Activated CD8-positive, alpha-beta memory T cell treated with anti-CD3 and anti-CD28 coated beads for 1 hour (primary cell): ENCODE results near the gene EME1.
"Not testable (repeated sequence)": the region's sequence is repeated elsewhere in the genome, so short reads cannot be mapped to it uniquely, and the experiment has no call there.

ENCODE experiments used
- DNase-seq, 2 donors: peaks; one replicate each; pipeline ENCODE4 v3.0.0-alpha.2; 2020; ENCODE audit warnings: low read depth in 1 of 2; ENCODE audit errors: extremely low read depth in 1 of 2

The EME1 gene

DNA sequence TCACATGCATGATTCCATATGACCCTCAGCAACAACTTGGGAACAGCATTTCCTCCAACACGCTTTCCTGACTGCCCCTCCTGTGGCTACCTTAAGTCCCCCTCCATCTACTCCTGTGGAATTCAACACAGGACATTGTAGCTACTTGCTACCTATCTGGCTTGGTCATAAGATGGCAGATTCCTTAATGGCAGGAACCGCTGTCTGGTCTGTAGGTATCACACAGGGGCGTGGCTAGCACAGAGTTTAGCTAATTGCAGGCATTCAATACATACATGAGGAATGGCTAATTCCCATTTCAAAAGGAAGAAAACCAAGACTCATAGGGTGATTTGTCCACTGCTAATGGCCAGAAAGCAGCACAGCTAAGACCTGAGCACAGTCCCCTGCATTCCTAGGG is 15.7 kb downstream of the EME1 start:
- no peak for DNase-seq

- DNase-seq = no peak
These were observed 16.5 kb downstream of the EME1 start for GRCh38 chr17:50389534-50389933.

- DNase-seq = no peak
These were observed 19.6 kb downstream of the EME1 start for GRCh38 chr17:50392621-50393020.

DNA sequence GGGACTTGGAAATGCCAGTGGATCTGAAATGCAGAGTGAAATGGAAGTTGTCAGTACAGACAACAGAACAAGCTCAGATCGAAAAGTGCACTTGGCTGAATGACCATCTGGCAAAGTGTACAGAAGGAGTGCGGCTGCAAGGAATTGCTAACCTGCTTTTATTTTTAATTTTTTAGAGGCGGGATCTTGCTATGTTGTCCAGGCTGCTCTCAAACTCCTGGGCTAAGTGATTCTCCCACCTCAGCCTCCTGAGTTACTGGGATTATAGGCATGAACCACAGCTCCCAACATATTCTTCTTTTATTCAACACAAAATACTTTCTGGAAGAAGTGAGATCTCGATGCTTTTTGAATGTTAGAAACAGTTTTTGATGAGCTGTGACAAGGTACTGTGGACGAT is 20.7 kb downstream of the EME1 start:
- no peak for DNase-seq

- DNase-seq = no peak
These were observed 21.7 kb downstream of the EME1 start for GRCh38 chr17:50394711-50395110.

- DNase-seq = no peak
These were observed 23.5 kb downstream of the EME1 start for GRCh38 chr17:50396261-50397110.

GRCh38 chr17:50397111-50397918 is 24.3 kb downstream of the EME1 start, which contains the start of gene LRRC59:
LRRC59 (minus strand) TSS chr17:50397523; CDS start chr17:50397317, 206 bp downstream.
- DNase-seq = peak; percentile 73 to 91

DNA sequence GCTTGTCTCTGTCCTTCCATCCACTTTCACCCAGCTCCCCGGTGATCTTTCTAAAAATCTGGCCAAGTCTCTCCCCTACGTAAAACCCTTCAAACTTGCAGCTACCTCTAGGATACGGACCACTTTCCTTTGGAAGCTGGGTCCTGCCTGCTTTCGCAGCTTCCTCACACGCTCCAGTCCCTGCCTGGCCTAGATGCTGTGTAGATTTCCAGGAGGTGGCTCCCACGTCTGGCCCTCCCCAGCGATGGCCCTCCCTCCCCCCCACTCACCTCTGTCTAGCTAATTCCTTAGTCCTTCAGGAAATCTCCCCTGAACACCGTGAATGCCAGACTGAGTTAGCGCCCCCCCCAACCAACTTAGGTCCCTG is 24.9 kb downstream of the EME1 start:
- no peak for DNase-seq

GRCh38 chr17:50398672-50399071 is 25.6 kb downstream of the EME1 start:
- DNase-seq = not testable (repeated sequence)

- not testable (repeated sequence) for DNase-seq
These were observed 26.6 kb downstream of the EME1 start for GRCh38 chr17:50399591-50399990.

DNA sequence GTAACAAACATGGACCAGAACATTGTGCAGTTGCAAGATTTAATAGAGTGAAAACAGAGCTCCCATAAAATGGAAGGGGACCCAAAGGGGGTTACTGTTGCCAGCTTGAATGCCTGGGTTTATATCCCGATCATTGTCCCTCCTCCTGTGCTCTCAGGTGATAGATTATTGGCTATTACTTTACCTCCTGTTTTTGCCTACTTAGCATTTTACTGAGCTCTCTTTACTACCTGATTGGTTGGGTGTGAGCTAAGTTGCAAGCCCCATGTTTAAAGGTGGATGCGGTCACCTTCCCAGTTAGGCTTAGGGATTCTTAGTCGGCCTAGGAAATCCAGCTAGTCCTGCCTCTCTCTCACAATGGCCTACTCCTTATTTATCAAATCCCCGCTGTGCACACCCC is 32.3 kb downstream of the EME1 start:
- not testable (repeated sequence) for DNase-seq

GRCh38 chr17:50406578-50406977 is 33.5 kb downstream of the EME1 start:
- DNase-seq = no peak

- no peak for DNase-seq
These were observed 34.9 kb downstream of the EME1 start for GRCh38 chr17:50407921-50408320.

DNA sequence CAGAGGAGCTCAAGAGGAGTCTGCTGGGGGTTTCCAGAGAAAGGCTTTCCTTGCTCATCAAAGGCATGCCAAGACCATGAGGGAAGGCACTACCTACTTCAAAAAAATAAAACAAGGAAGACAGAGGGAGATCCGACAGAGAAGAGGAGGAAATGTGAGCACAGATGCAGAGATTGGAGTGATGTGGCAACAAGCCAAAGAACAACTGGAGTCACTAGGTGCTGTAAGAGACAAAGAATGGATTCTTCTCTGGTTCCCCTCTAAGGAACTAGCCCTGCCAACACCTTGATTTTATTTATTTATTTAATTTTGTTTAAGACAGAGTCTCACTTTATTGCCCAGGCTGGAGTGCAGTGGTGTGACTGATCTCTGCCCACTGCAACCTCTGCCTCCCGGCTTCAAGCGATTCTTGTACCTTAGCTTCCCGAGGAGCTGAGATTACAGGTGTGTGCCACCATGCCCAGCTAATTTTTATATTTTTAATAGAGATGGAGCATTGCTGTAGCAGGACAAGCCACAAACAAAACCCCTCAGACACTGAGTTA is 39.2 kb downstream of the EME1 start:
- DNase-seq = no peak

GRCh38 chr17:50414808-50415207 is 41.8 kb downstream of the EME1 start:
- DNase-seq = no peak

- DNase-seq = not testable (repeated sequence)
These were observed 46.5 kb downstream of the EME1 start for GRCh38 chr17:50419577-50419976.

GRCh38 chr17:50420419-50421112 is 47.5 kb downstream of the EME1 start:
- DNase-seq = no peak

DNA sequence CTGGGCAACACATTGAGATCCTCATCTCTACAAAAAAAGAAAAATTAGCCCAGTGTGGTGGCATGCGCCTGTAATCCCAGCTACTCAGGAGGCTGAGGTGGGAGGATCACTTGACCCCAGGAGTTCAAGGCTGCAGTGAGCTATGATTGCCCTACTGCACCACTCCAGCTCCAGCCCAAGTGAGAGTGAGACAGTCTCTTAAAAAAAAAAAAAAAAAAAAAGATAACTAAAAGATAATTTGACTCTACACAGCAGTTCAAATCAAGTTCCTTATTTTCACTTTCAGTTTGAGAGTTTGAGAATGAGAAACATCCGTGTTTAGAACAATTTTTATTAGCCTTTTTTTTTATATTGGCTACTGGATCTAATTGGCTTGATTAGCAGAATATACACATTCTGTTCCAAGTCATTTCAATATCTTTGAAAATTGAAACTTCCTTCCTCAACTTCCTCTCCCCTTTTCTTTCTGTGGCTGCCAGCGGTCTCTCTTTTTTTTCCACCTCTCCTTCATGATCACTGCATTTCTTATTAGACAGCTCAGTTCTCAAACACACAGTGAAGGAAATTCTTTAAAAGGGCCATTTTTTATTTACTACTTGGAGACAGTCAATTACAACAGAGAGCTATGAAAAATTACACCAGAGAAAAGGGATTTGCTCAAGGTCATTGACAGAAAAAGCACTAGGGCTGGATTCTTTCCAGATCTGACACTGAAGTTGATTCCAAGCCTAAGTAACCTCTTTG is 48.5 kb downstream of the EME1 start:
- DNase-seq = no peak

DNA sequence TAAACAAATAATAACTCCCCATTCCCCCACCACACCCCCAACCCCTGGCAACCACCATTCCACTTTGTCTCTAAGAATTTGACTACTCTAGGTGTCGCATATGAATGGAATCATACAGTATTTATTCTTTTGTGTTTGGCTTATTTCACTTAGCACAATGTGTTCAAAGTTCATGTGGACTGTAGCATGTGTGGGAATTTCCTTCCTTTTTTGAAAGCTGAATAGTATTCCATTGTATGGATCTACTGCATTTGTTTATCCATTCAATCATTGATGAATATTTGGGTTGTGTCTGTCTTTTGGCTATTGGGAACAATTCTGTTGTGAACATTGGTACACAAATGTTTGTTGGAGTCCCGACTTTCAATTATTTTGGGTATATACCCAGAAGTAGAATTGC is 49.7 kb downstream of the EME1 start:
- DNase-seq = no peak

- DNase-seq = no peak
These were observed 50.6 kb downstream of the EME1 start for GRCh38 chr17:50423553-50424159.
